ENCODE measurements around the gene R3HDM2. TPM values are rescaled to one million over a fixed set of nuclear protein-coding genes. Genes with fewer than 3 reads are reported as not detected.

The R3HDM2 gene
- total and polyA plus RNA-seq, 12 donors: 21.9 to 91.9 (median 43.2) TPM

GRCh38 chr12:57386187-57386720 is 44.6 kb downstream of the R3HDM2 start:
- no peaks in the 10 kb centered on the region for H3K36me3 ChIP-seq (replicated peaks in 1 of 2)
- H3K9me3 ChIP-seq (replicated peaks in 1 of 3): no peaks in the 10 kb centered on the region
- no peak for DNase-seq
- no peak overlapping the region for H3K4me3 ChIP-seq
- H3K27me3 ChIP-seq: no peaks in the 10 kb centered on the region
- H3K4me1 ChIP-seq (replicated peaks in 1 of 2): peaks cover 0 to 13% of the 10 kb centered on the region in 2 donors
- 93 to 99% (median 98%) methylated on average over 2 to 33 of the region's 33 CpGs for WGBS, 4 donors
- TF ChIP-seq POLR2A (IDR thresholded peaks at IDR 0.05): no peak
- TF ChIP-seq CTCF (IDR thresholded peaks at IDR 0.05): no peak
- intact Hi-C loops (cut with DNase I): no loop called here
- no peak overlapping the region for H3K27ac ChIP-seq

- intact Hi-C loops (cut with DNase I): no loop called here
- Histone ChIP-seq H3K9me3 (replicated peaks in 1 of 3) (no peaks in the 10 kb centered on the region), H3K4me1 (replicated peaks in 1 of 2) (peaks cover 0 to 13% of the 10 kb centered on the region in 2 donors), H3K4me3 (no peak overlapping the region), H3K36me3 (replicated peaks in 1 of 2) (no peaks in the 10 kb centered on the region), H3K27ac (no peak overlapping the region), H3K27me3 (no peaks in the 10 kb centered on the region)
- WGBS, 4 donors: 74 to 98% (median 96%) methylated on average over 3 of the region's 3 CpGs
- no peak for TF ChIP-seq CTCF (IDR thresholded peaks at IDR 0.05)
- no peak for TF ChIP-seq POLR2A (IDR thresholded peaks at IDR 0.05)
- no peak for DNase-seq
Measured at GRCh38 chr12:57385586-57385985, 45.3 kb downstream of the R3HDM2 start.

- Histone ChIP-seq H3K4me3 (no peak overlapping the region), H3K36me3 (replicated peaks in 1 of 2) (no peaks in the 10 kb centered on the region), H3K27ac (no peak overlapping the region), H3K4me1 (replicated peaks in 1 of 2) (peaks cover 0 to 9% of the 10 kb centered on the region in 2 donors), H3K9me3 (replicated peaks in 1 of 3) (no peaks in the 10 kb centered on the region), H3K27me3 (no peaks in the 10 kb centered on the region)
- TF ChIP-seq POLR2A (IDR thresholded peaks at IDR 0.05): no peak
- TF ChIP-seq CTCF (IDR thresholded peaks at IDR 0.05): no peak
- intact Hi-C loops (cut with DNase I): no loop called here
- DNase-seq: no peak
- WGBS, 4 donors: 83 to 100% (median 93%) methylated on average over 1 of the region's 1 CpG
Measured at GRCh38 chr12:57384478-57384877, 46.4 kb downstream of the R3HDM2 start.

- Histone ChIP-seq H3K27ac (no peak overlapping the region), H3K4me1 (replicated peaks in 1 of 2) (no peaks in the 10 kb centered on the region), H3K4me3 (no peak overlapping the region), H3K9me3 (replicated peaks in 1 of 3) (no peaks in the 10 kb centered on the region), H3K36me3 (replicated peaks in 1 of 2) (no peaks in the 10 kb centered on the region), H3K27me3 (no peaks in the 10 kb centered on the region)
- intact Hi-C loops (cut with DNase I): no loop called here
- 89 to 98% (median 93%) methylated on average over 2 of the region's 2 CpGs for whole genome bisulfite sequencing, 4 donors
- TF ChIP-seq POLR2A (IDR thresholded peaks at IDR 0.05) (no peak), CTCF (IDR thresholded peaks at IDR 0.05) (no peak)
- DNase-seq: no peak
Measured at GRCh38 chr12:57381693-57382220, 49.1 kb downstream of the R3HDM2 start.

All from adrenal gland (tissue), 12 donors.